GM23338 (cell line): ENCODE results near the gene HSFX1.

ENCODE experiments used
- CTCF ChIP-seq, 2 experiments: fragments of 200-600 bp in 1 of 2; sonication (generic) in 1 of 2; conservative IDR thresholded peaks; 2 replicates each; pipeline versions ENCODE4 v1.5.1 to v1.6.1; 2016 to 2017; ENCODE audit warnings: antibody characterized with exemption in 2 of 2, low read depth in 2 of 2, mild to moderate bottlenecking in 2 of 2, moderate library complexity in 1 of 2
- EZH2 ChIP-seq: fragments of 200-600 bp; sonication (generic); IDR thresholded peaks from one replicate; pipeline ENCODE4 v1.8.0; 2017; ENCODE audit warnings: antibody characterized with exemption, mild to moderate bottlenecking, low read depth; ENCODE audit not compliant: unreplicated experiment
- JUNB ChIP-seq: IDR thresholded peaks from one replicate; pipeline ENCODE4 v1.6.1; 2016; ENCODE audit warnings: antibody characterized with exemption; ENCODE audit not compliant: unreplicated experiment
- POLR2AphosphoS5 ChIP-seq: IDR thresholded peaks from 2 replicates; pipeline ENCODE4 v1.6.1; 2016; ENCODE audit warnings: antibody characterized with exemption, low read depth
- REST ChIP-seq: IDR thresholded peaks from one replicate; pipeline ENCODE4 v1.6.1; 2018; ENCODE audit warnings: antibody characterized with exemption; ENCODE audit not compliant: unreplicated experiment
- STAT1 ChIP-seq: IDR thresholded peaks from one replicate; pipeline ENCODE4 v1.6.1; 2016; ENCODE audit warnings: antibody characterized with exemption; ENCODE audit not compliant: unreplicated experiment

GRCh38 chrX:149803458-149804062 lies 29.7 kb downstream of the HSFX1 start:
- TF ChIP-seq CTCF (conservative IDR thresholded peaks at IDR 0.05; ENCODE audit: low read depth in 2 of 2) (no peak), STAT1 (no peak), JUNB (no peak), POLR2AphosphoS5 (no peak), REST (no peak), EZH2 (no peak)
